Adipocyte (in vitro differentiated cells): ENCODE data around the gene FBXO47.
"Not testable (repeated sequence)": the region's sequence is repeated elsewhere in the genome, so short reads cannot be mapped to it uniquely, and the experiment has no call there.

Experiments
- DNase-seq: peaks from one replicate; pipeline ENCODE4 v3.0.0-alpha.2; 2015; ENCODE audit warnings: low read depth
- H3K27me3 ChIP-seq: replicated peaks from 2 replicates; pipeline ENCODE4 v1.7.0; 2013; ENCODE audit warnings: mild to moderate bottlenecking, low read length, moderate library complexity; ENCODE audit not compliant: control insufficient read depth, insufficient read depth
- H3K36me3 ChIP-seq: 2 replicates; pipeline ENCODE4 v1.7.0; 2013; ENCODE audit warnings: low read length, mild to moderate bottlenecking, moderate library complexity; ENCODE audit not compliant: control insufficient read depth, insufficient read depth, severe bottlenecking
- H3K4me1 ChIP-seq: 2 replicates; pipeline ENCODE4 v1.7.0; 2013; ENCODE audit warnings: mild to moderate bottlenecking, low read length, moderate library complexity; ENCODE audit not compliant: control insufficient read depth, insufficient read depth
- H3K4me3 ChIP-seq: 2 replicates; pipeline ENCODE4 v1.7.0; 2013; ENCODE audit warnings: mild to moderate bottlenecking, low read length, moderate library complexity
- H3K9ac ChIP-seq: 2 replicates; pipeline ENCODE4 v1.7.0; 2013; ENCODE audit warnings: mild to moderate bottlenecking, low read length, moderate library complexity
- H3K9me3 ChIP-seq: 2 replicates; pipeline ENCODE4 v1.7.0; 2013; ENCODE audit warnings: mild to moderate bottlenecking, low read length, moderate library complexity; ENCODE audit not compliant: control insufficient read depth

Gene FBXO47

GRCh38 chr17:38976187-38976551, 9.0 kb upstream of the FBXO47 start:
- not testable (repeated sequence) for H3K9ac ChIP-seq, H3K27me3 ChIP-seq
- DNase-seq: peak; percentile 60

DNA sequence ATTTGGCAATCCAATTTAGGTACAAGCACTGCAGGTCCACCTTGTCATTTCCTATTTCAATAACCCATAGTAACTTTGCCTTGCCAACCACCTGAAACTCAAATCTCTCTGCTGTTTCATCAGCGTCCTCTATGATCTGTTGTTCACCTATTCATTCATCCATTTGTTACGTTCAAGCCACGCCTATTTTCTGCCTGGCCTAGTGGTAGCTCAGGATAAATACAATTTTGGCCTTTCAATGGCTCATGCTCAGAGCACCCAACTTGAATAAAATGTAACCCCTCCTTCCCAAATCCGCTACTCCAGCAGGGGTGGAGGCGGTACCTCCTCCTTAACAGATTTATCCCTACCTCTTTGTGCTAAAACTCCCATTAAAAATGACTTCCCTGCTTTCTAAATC, 3.6 kb upstream of the FBXO47 start:
- Histone ChIP-seq H3K36me3 (no peaks in the 10 kb centered on the region), H3K4me3 (no peak overlapping the region)

More at GRCh38 chr17:38976187-38976551, 9.0 kb upstream of the FBXO47 start:
- H3K36me3 ChIP-seq, H3K9me3 ChIP-seq, H3K4me3 ChIP-seq, H3K4me1 ChIP-seq: not testable (repeated sequence)

DNA sequence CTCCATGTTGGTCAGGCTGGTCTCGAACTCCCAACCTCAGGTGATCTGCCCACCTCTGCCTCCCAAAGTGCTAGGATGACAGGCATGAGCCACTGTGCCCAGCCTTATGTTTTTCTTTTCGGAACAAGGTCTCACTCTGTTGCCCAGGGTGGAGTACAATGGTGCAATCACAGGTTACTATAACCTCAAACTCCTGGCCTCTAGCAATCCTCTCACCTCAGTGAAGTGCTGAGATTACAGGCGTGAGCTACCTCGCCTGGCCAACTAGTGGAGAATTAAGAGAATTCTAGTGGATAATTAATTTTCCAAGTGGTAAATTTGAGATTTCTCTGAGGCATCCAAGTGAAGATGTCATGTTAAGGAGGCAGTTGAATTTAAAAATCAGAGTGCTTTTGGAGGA, 2.9 kb upstream of the FBXO47 start:
- H3K36me3 ChIP-seq: no peaks in the 10 kb centered on the region
- no peaks in the 10 kb centered on the region for H3K27me3 ChIP-seq
- H3K4me1 ChIP-seq: peaks cover 7% of the 10 kb centered on the region
- H3K9me3 ChIP-seq: no peaks in the 10 kb centered on the region
- no peak overlapping the region for H3K4me3 ChIP-seq
- DNase-seq: no peak
- H3K9ac ChIP-seq: no peak overlapping the region

More for the DNA sequence above, 3.6 kb upstream of the FBXO47 start:
- Histone ChIP-seq H3K27me3 (no peaks in the 10 kb centered on the region), H3K4me1 (peaks cover 7% of the 10 kb centered on the region), H3K9me3 (no peaks in the 10 kb centered on the region), H3K9ac (no peak overlapping the region)
- no peak for DNase-seq

DNA sequence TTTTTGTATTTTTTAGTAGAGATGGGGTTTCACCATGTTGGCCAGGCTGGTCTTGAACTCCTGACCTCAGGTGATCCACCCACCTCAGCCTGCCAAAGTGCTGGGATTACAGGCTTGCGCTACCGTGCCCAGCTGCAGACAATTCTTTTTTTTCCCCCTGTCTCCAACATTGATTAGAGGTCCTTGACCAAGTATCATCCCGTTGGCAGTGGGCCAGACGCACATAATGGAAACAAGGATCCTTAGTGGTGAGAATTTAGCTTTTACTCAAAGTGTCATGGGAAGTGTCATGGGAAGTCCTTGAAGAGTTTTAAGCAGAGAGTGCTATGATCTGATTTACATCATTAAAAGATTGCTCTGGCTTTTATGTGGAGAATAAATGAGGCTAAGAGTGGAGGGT, 2.1 kb upstream of the FBXO47 start:
- Histone ChIP-seq H3K4me3 (no peak overlapping the region), H3K27me3 (no peaks in the 10 kb centered on the region)
- no peak for DNase-seq

GRCh38 chr17:38961413-38961812, 5.8 kb downstream of the FBXO47 start:
- no peak for DNase-seq
- no peaks in the 10 kb centered on the region for H3K27me3 ChIP-seq
- no peak overlapping the region for H3K4me3 ChIP-seq
- no peak overlapping the region for H3K9ac ChIP-seq
- no peaks in the 10 kb centered on the region for H3K9me3 ChIP-seq
- H3K36me3 ChIP-seq: no peaks in the 10 kb centered on the region
- peaks cover 7% of the 10 kb centered on the region for H3K4me1 ChIP-seq

More for the DNA sequence above, 2.1 kb upstream of the FBXO47 start:
- Histone ChIP-seq H3K9me3 (no peaks in the 10 kb centered on the region), H3K9ac (no peak overlapping the region), H3K4me1 (peaks cover 7% of the 10 kb centered on the region), H3K36me3 (no peaks in the 10 kb centered on the region)

GRCh38 chr17:38960402-38960801, 6.8 kb downstream of the FBXO47 start:
- Histone ChIP-seq H3K36me3 (no peaks in the 10 kb centered on the region), H3K9me3 (no peaks in the 10 kb centered on the region), H3K27me3 (no peaks in the 10 kb centered on the region), H3K9ac (no peak overlapping the region), H3K4me1 (peaks cover 7% of the 10 kb centered on the region), H3K4me3 (no peak overlapping the region)
- no peak for DNase-seq

- no peak overlapping the region for H3K9ac ChIP-seq
- no peaks in the 10 kb centered on the region for H3K36me3 ChIP-seq
- no peaks in the 10 kb centered on the region for H3K9me3 ChIP-seq
- H3K27me3 ChIP-seq: no peaks in the 10 kb centered on the region
- H3K4me1 ChIP-seq: peaks cover 7% of the 10 kb centered on the region
- no peak for DNase-seq
- no peak overlapping the region for H3K4me3 ChIP-seq
Observed at GRCh38 chr17:38959508-38959907, 7.7 kb downstream of the FBXO47 start.

DNA sequence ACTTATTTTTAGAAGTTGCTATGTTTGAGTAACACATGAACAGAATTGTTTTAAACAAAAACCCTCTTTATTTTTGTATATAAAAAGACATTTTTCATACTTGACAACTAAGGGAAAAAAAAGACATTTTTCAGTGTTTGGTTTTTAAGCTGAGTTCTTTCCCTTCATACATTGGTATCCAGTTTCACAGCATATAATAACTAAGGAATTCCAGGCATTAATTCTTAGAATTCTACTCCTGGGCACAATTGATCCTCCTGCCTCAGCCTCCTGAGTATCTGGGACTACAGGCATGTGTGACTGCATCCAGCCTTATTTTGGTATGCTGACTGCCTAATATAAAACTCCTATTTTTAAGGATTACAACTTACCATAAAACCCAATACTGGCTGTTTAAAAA, 8.4 kb downstream of the FBXO47 start:
- Histone ChIP-seq H3K9ac (no peak overlapping the region), H3K4me1 (peaks cover 7% of the 10 kb centered on the region), H3K27me3 (no peaks in the 10 kb centered on the region), H3K9me3 (no peaks in the 10 kb centered on the region), H3K36me3 (no peaks in the 10 kb centered on the region), H3K4me3 (no peak overlapping the region)
- DNase-seq: peak; percentile 72

DNA sequence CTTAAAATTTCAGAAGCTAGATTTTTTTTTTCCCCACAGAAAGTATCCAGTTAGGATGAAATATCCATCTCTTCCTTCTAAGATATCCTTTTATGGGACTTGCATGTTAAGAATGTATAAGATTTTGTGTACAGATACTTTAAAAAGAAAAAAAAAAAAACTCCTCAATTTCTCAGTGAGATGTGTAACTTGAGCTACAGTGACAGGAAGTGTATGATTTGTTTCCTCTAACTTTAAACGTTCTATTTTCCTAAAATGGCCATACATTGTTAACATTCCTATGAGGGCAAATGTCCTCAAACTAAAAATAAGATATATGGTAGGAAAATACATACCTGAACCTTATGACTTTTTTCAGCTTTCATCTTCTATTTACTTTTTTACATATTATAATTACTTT, 8.9 kb downstream of the FBXO47 start:
- H3K27me3 ChIP-seq: no peaks in the 10 kb centered on the region
- no peak overlapping the region for H3K4me3 ChIP-seq
- H3K4me1 ChIP-seq: peaks cover 7% of the 10 kb centered on the region
- peak overlapping the region; percentile 39 for H3K9ac ChIP-seq
- no peaks in the 10 kb centered on the region for H3K9me3 ChIP-seq
- no peaks in the 10 kb centered on the region for H3K36me3 ChIP-seq
- peak; percentile 66 for DNase-seq

GRCh38 chr17:38953800-38954199, 13.4 kb downstream of the FBXO47 start:
- H3K36me3 ChIP-seq, H3K27me3 ChIP-seq, H3K9ac ChIP-seq, H3K4me3 ChIP-seq, H3K9me3 ChIP-seq, DNase-seq, H3K4me1 ChIP-seq: not testable (repeated sequence)

GRCh38 chr17:38947189-38947588, 20.0 kb downstream of the FBXO47 start:
- Histone ChIP-seq H3K36me3 (no peaks in the 10 kb centered on the region), H3K9ac (no peak overlapping the region), H3K27me3 (no peaks in the 10 kb centered on the region), H3K4me1 (no peaks in the 10 kb centered on the region), H3K4me3 (no peak overlapping the region), H3K9me3 (no peaks in the 10 kb centered on the region)
- no peak for DNase-seq

- no peak overlapping the region for H3K9ac ChIP-seq
- no peak overlapping the region for H3K4me3 ChIP-seq
- H3K27me3 ChIP-seq: no peaks in the 10 kb centered on the region
- H3K9me3 ChIP-seq: no peaks in the 10 kb centered on the region
- no peaks in the 10 kb centered on the region for H3K36me3 ChIP-seq
- peaks cover 2% of the 10 kb centered on the region for H3K4me1 ChIP-seq
- DNase-seq: no peak
Observed at GRCh38 chr17:38943607-38944006, 23.6 kb downstream of the FBXO47 start.
